Hematopoietic multipotent progenitor cell (in vitro differentiated cells): ENCODE measurements around the gene SFTA2. TPM values are rescaled to one million over a fixed set of nuclear protein-coding genes. Genes with fewer than 3 reads are reported as not detected.
A peak's percentile ranks its signal among the peaks of the same experiment; 100 is the strongest.

Experiments
- DNase-seq, 3 donors: peaks; one replicate each; pipeline ENCODE4 v3.0.0-alpha.2; 2011 to 2015; ENCODE audit warnings: low read depth in 2 of 3, low spot score in 2 of 3
- total RNA-seq: library from RNA; depleted of rRNA; stranded (reverse); fragments of >200 nt; gene quantifications from one replicate; pipeline ENCODE4 v1.2.3, GENCODE V29; 2012

SFTA2 gene
- total RNA-seq, 1 donor: not detected

DNA sequence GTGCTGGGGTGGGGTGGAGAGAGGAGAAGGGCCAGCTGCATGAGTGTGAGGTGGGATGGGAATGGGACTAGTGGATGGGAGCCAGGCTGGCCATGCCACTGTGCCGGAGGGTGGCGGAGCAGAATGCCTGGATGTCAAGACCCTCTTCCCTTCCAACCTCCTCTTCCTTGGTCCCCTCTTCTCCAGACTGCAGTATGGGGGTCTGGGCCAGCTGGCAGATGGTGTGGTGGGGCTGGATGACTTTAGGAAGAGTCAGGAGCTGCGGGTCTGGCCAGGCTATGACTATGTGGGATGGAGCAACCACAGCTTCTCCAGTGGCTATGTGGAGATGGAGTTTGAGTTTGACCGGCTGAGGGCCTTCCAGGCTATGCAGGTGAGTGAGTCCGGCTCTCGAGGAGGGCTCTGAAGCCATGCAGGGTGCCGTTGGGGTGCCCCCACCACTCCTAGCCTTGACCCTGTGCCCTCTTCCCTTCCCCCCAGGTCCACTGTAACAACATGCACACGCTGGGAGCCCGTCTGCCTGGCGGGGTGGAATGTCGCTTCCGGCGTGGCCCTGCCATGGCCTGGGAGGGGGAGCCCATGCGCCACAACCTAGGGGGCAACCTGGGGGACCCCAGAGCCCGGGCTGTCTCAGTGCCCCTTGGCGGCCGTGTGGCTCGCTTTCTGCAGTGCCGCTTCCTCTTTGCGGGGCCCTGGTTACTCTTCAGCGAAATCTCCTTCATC, 40.0 kb downstream of the SFTA2 start:
- DNase-seq: no peak

DNA sequence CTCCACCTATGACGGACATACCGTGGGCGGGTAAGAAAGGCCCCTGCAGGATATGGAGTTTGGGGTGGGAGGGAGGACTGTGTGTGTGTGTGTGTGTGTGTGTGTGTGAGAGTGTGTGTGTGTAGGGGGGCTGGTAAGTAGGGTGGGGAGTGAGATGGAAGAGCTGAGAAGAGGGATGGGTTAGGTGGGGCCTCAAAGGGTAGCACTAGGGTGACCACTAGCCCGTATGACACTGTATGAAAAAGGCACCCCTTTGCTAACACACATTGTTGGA, 40.6 kb downstream of the SFTA2 start:
- DNase-seq: no peak

DNA sequence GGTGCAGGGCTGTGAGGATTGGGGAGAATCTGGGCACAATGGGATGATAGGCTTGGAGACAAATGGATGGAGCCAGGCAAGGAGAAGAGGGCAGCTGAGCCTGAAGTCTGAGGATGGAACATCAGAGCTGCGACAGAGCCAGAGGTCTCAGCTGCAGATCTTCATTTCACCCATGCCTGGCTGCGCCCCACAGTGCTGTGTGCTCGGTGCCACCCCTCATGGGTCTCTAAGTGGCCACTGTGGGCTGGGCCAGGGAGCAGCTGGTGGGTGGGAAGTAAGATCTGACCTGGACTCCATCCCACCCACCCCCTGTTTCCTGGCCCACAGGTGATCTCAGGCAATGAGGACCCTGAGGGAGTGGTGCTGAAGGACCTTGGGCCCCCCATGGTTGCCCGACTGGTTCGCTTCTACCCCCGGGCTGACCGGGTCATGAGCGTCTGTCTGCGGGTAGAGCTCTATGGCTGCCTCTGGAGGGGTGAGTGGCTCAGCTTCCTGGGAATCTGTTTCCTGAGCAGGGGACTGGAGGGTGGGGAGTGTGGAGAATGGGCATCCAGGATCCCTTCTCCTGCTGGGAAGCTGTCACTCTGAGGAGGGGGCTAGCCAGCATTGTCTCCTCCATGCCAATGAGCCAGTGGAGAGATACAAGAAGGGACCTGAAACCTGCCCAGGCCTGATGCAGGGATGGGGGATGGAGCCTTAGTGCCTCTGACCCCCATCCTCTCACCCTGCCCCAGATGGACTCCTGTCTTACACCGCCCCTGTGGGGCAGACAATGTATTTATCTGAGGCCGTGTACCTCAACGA, 41.1 kb downstream of the SFTA2 start:
- DNase-seq: no peak

DNA sequence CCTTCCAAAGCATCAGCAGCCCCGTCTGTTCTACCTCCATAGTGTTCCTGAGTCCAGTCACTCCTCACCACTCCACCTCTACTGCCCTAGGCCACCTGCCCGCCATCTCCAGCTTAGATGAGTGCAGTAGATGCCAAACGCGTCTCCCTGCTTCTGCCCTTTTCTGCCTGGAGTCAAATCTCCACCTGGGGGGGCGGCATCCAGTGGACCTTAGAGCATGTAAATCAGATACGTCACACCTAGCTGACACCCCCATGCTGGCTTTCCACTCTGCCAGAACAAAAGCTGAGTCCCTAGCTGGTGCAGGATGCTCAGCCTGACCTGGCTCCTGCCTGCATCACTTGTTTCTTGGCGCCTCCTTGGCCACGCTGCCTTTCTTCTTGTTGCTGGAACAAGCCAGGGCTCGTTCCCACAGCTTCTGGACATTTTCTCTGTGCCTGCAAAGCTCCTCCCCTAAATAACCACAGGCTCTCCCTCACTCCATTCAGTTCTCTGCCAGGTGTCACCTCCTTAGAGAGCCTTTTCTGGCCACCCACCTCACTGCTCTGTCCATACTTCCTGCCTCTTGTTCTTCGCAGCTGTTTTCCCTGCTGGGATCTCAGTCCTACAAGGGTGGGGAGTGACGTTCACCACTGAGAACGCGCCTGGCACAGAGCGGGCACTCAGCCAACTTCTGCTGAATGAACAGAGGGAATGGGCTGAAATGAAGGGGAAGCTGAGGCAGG, 41.9 kb downstream of the SFTA2 start:
- DNase-seq: no peak

GRCh38 chr6:30889496-30889885, 42.5 kb downstream of the SFTA2 start:
- no peak for DNase-seq

DNA sequence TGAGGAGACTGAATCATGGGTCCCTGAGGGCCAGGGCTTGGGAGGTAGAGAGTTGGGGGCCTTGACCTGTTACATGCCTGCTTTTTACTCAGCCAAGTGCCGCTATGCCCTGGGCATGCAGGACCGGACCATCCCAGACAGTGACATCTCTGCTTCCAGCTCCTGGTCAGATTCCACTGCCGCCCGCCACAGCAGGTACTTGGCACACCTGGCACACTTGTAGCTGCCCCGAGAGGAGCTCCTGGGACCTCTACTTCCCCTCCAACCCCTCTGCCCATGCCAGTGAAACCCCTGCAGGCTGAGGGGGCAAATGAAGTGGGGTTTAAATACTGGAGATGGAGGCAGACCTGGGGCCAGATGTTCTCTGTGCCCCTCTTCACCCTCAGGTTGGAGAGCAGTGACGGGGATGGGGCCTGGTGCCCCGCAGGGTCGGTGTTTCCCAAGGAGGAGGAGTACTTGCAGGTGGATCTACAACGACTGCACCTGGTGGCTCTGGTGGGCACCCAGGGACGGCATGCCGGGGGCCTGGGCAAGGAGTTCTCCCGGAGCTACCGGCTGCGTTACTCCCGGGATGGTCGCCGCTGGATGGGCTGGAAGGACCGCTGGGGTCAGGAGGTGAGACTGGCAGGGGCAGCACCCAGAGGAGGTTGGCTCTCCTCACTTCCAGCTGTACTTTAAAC, 43.0 kb downstream of the SFTA2 start:
- no peak for DNase-seq

DNA sequence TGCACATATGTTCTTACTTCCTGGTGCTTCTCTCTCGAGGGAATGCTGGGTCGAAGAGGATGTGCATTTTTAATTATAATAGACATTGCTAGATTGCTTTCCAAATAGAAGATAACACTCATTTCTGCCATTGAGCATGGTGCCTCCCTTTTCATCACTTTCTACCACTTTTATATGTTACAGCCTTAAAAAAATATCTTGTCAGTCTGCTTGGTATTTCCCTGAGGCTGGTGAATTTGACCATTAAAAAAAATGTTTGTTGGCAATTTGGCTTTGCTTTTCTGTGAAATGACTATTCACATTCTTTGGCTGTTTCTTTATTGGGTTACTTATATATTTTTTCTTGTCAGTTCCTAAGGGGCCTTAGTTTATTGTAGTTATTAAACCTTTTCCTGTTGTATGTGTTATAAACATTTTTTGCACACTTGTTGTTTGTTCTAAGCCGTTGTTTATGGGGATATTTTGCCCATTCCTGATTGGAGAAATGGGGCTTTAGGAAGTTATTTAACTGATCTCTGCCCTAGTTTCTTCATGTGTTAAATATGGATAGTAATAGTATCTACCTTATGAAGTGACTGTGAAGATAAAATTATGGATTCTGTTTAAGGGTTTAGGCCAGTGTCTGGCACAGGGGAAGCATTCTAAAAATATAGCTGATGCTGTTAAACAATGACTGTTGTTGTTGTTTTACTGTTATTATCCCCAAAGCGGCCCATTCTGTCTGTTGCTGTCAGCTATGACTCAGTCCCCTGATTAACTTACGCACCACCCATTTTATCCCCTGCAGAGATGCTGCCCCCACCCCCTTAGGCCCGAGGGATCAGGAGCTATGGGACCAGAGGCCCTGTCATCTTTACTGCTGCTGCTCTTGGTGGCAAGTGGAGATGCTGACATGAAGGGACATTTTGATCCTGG, 43.8 kb downstream of the SFTA2 start:
- no peak for DNase-seq

DNA sequence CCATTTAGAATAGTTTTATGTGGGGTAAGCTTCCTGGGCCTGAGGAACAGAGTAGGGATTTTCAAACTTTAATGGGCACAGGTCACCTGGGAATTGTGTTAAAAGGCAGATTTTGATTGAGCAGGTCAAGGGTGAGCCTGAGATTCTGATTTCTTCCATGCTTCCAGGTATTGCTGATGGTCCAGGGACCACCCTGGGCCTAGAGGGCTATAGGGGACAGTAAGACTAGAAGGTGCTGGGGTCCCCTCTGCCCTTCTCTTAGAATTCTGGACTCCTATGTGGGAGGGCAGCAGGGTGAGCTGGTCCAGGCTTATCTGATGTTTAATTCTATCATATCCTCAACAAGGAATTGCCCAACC, 45.1 kb downstream of the SFTA2 start:
- DNase-seq: no peak

DNA sequence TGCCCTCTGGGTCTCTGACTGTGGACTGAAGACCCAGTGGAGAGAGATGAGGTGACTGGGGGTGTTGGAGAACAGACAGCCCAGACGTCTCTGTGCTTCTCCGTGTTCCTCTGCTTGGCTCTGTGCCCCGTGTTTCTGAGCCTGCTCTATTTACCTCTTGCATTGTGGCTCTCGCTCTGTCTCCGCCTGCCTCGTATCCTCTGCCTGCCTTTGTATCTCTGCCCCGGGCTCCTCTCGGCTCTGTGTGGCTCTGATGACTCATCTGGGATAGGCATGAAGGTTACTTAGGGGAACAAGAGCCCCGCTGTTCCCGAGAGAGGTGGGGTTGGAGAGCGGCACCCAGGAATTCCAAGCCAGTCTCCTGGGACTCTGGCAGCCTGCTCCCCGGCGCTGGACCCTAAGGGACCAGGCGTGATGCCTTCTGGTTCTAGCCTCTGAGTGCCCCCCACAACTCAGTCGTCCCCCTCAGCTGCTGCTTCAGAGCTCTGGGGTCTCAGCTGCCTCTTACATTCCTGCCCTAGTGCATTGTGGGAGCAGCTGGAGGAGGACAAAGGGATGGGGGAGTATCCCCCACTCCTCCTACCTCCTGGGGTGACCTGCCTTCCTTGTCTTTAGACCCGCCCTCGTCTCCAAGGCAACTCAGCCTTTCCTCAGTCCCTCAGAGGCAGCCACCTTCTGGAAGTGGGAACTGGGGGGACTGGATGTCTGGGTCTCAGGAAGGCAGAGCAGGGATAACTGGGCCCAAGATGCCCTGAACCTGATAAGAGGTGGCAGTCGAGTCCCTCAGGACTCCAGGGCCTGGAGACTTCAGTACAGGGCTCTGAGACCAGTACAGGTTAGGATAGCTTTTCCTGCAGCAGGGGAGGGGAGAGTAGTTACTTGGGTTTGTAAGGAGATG, 45.7 kb downstream of the SFTA2 start:
- no peak for DNase-seq

DNA sequence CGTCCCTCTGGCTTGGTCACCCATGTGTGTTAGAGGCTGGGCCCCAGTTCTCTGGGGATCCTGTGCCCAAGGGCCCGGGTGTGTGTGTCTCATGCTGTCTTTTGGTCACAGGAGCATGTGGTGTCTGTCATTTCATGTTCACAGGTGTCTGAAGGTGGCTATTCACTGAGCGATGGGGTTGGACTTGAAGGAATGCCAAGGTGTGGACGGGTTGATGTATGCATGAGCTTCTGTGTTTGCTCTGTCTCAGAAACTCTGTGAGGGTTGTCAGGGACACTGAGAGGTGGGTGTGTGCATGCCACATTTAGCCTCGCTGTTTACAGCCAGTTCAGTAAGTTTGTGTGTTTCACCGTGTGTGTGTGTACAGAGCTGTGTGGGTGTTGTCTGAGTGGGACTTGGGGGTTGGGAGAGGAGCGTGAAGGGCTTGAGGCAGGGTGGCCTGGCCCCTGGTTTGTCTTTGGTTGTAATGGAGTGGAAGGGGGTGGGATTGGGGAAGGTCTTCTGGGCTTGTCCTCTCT, 46.4 kb downstream of the SFTA2 start:
- DNase-seq: no peak

GRCh38 chr6:30884521-30885480, 47.2 kb downstream of the SFTA2 start:
- peak in 1 of 3 donors; percentile 25 for DNase-seq

GRCh38 chr6:30883685-30884520, 48.1 kb downstream of the SFTA2 start, which contains the start of gene DDR1:
DDR1 (plus strand) TSS chr6:30884519; CDS start chr6:30888730, 4,211 bp downstream.
- peak in 2 of 3 donors; percentile 15 to 29 for DNase-seq

- DNase-seq: no peak
Observed at GRCh38 chr6:30882759-30883684, 48.9 kb downstream of the SFTA2 start.

DNA sequence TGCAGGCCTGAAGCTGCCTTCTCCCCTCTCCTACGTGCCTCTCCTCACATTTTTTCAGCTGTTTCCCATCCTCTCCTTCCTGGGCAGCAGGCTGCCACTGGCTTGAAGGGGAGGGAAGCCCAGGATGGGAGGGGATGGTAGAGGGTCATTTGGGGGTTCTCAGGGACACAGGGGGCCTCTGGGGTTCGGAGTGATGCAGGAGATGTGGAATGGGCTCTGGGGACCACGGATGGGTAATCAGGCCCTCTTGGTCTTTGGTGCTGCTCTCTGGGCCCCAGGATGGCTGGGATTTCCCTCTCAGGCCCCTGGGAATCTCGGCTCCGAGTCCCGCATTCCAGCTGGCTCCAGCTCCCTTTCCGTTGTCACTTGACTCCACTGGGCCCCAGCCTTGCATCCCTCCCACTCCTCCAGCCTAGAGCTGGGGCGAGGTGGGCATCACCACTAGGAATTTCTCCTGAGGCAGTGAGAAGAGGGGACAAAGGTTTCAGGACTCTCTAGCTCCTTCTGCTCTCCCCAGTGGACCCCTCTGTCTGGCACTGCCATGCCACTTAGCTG, 49.7 kb downstream of the SFTA2 start:
- DNase-seq: no peak

- no peak for DNase-seq
Observed at GRCh38 chr6:30881392-30882203, 50.4 kb downstream of the SFTA2 start.
